K562 (cell line): ENCODE data around the gene KIF26B. TPM values are rescaled to one million over a fixed set of nuclear protein-coding genes. Genes with fewer than 3 reads are reported as not detected.

Source experiments
- ATAC-seq: fragments of 200-7000 bp; cut with Tn5 transposase; 3 replicates; pipeline ENCODE4 v1.9.1; 2020; ENCODE audit warnings: moderate library complexity
- BruUV-seq: library from RNA; stranded (reverse); fragments of 400-500 nt; replicated peaks from 2 replicates; lab custom pipeline; 2021; lab: Mats Ljungman, UMichigan
- CTCF ChIA-PET: fragments of 300-600 bp; formaldehyde crosslinking; extraction: SDS; loops from one replicate; lab custom pipeline; 2021; ENCODE audit warnings: low intra/inter-chr PET ratio; lab: Yijun Ruan, JAX
- POLR2A ChIA-PET: fragments of 300-600, 350-650 bp; sonication (Branson Sonifier 250); formaldehyde crosslinking; extraction: SDS; loops from one replicate; lab custom pipeline; 2021; ENCODE audit warnings: antibody characterized with exemption, inconsistent platforms; lab: Yijun Ruan, JAX
- DNase-seq, 4 experiments: peaks; one replicate each; pipeline versions ENCODE4 v3.0.0 to v3.0.0-alpha.2; 2011 to 2018; ENCODE audit warnings: low spot score in 3 of 4, mixed read lengths in 3 of 4; ENCODE audit errors: extremely low read depth in 1 of 4
- FAIRE-seq: peaks from 2 replicates; lab custom pipeline; 2011; peaks lifted over from hg19 to GRCh38; lab: Jason Lieb, UNC
- H2AFZ ChIP-seq: 2 replicates; pipeline ENCODE4 v1.6.0; 2011; ENCODE audit warnings: low read depth, low read length, control low read depth, inconsistent platforms
- H3K27ac ChIP-seq: fragments of 200-600 bp; 3 replicates; pipeline ENCODE4 v1.8.0; 2011; ENCODE audit warnings: low read depth, mild to moderate bottlenecking, control low read depth, inconsistent platforms, low read length, moderate library complexity, mixed read lengths; ENCODE audit errors: extremely low read depth
- H3K27me3 ChIP-seq, 2 experiments: fragments of 300-600 bp in 1 of 2; 2 replicates in 1 of 2; 3 replicates in 1 of 2; pipeline versions ENCODE4 v1.6.0 to v1.8.0; 2011; ENCODE audit warnings: inconsistent platforms in 2 of 2, low read length in 2 of 2, mild to moderate bottlenecking in 1 of 2, mixed read lengths in 1 of 2, moderate library complexity in 1 of 2; ENCODE audit not compliant: control insufficient read depth in 2 of 2, insufficient read depth in 2 of 2
- H3K36me3 ChIP-seq: fragments of 300-600 bp; 3 replicates; pipeline ENCODE4 v1.8.0; 2011; ENCODE audit warnings: mild to moderate bottlenecking, low read length, inconsistent platforms; ENCODE audit not compliant: control insufficient read depth, insufficient read depth
- H3K4me1 ChIP-seq, 2 experiments: fragments of 200-600 bp in 1 of 2; replicated peaks in 1 of 2; 2 replicates in 1 of 2; 3 replicates in 1 of 2; pipeline versions ENCODE4 v1.5.1 to v1.8.0; 2011; ENCODE audit warnings: inconsistent platforms in 2 of 2, low read length in 2 of 2, mild to moderate bottlenecking in 1 of 2, mixed read lengths in 1 of 2, moderate library complexity in 1 of 2; ENCODE audit not compliant: control insufficient read depth in 2 of 2, insufficient read depth in 2 of 2
- H3K4me2 ChIP-seq: 2 replicates; pipeline ENCODE4 v1.6.1; 2011; ENCODE audit warnings: low read length, control low read depth, inconsistent platforms, mixed read lengths; ENCODE audit not compliant: insufficient read depth
- H3K4me3 ChIP-seq: fragments of 200-600 bp; sonication (generic), shearing (Covaris generic); 2 replicates; pipeline ENCODE4 v1.5.1; 2016; ENCODE audit warnings: control low read depth, inconsistent platforms
- H3K79me2 ChIP-seq: fragments of 200-600 bp; 3 replicates; pipeline ENCODE4 v1.8.0; 2011; ENCODE audit warnings: low read length, inconsistent platforms; ENCODE audit not compliant: control insufficient read depth, insufficient read depth
- H3K9ac ChIP-seq, 2 experiments: 2 replicates each; pipeline versions ENCODE4 v1.6.0 to v1.6.1; 2011; ENCODE audit warnings: low read depth in 2 of 2, low read length in 2 of 2, control low read depth in 1 of 2, inconsistent platforms in 1 of 2, mild to moderate bottlenecking in 1 of 2, mixed read lengths in 1 of 2; ENCODE audit not compliant: insufficient read depth in 1 of 2
- H3K9me1 ChIP-seq: one replicate; pipeline ENCODE4 v1.6.0; 2011; ENCODE audit warnings: inconsistent platforms, mild to moderate bottlenecking, low read length, moderate library complexity; ENCODE audit not compliant: control insufficient read depth, insufficient read depth
- H3K9me3 ChIP-seq: replicated peaks from 2 replicates; pipeline ENCODE4 v1.5.1; 2011; ENCODE audit warnings: low read depth, low read length, inconsistent platforms; ENCODE audit not compliant: control insufficient read depth, insufficient read depth
- H4K20me1 ChIP-seq: replicated peaks from 2 replicates; pipeline ENCODE4 v1.6.1; 2011; ENCODE audit warnings: low read length, inconsistent platforms, mixed read lengths; ENCODE audit not compliant: control insufficient read depth, insufficient read depth
- CHD1 ChIP-seq: fragments of 200-600 bp; sonication (generic); IDR thresholded peaks from one replicate; pipeline ENCODE4 v1.6.1; 2012; ENCODE audit warnings: mild to moderate bottlenecking, moderate library complexity, low read length, inconsistent platforms
- DDX20 ChIP-seq: fragments of 450-650 bp; IDR thresholded peaks from 2 replicates; pipeline ENCODE4 v1.6.1; 2016; ENCODE audit warnings: missing genetic modification characterization, low read depth, mild to moderate bottlenecking, missing compliant biosample characterization, moderate library complexity
- HNRNPH1 ChIP-seq: fragments of 200-400 bp; formaldehyde crosslinking; optimal IDR thresholded peaks from 2 replicates; pipeline ENCODE3; 2017; ENCODE audit warnings: low read depth, mild to moderate bottlenecking, low read length, moderate library complexity
- ILK ChIP-seq: fragments of 450-650 bp; IDR thresholded peaks from 2 replicates; pipeline ENCODE4 v1.6.1; 2016; ENCODE audit warnings: missing genetic modification characterization, low read depth, mild to moderate bottlenecking, missing compliant biosample characterization, moderate library complexity, borderline replicate concordance
- MAFK ChIP-seq: IDR thresholded peaks from 2 replicates; pipeline ENCODE4 v1.6.1; 2011; ENCODE audit warnings: low read length, improper control_type of control experiment
- NCOA2 ChIP-seq, 2 experiments: fragments of 450-650 bp; IDR thresholded peaks; 2 replicates each; pipeline ENCODE4 v1.6.1; 2018; ENCODE audit warnings: mild to moderate bottlenecking in 2 of 2, moderate library complexity in 1 of 2; ENCODE audit not compliant: partially characterized antibody in 2 of 2
- NFYB ChIP-seq: IDR thresholded peaks from 2 replicates; pipeline ENCODE4 v1.6.1; 2011; ENCODE audit warnings: mild to moderate bottlenecking, moderate library complexity; ENCODE audit not compliant: insufficient read length; ENCODE audit errors: extremely low read depth
- NR2C1 ChIP-seq, 2 experiments: fragments of 450-650 bp; IDR thresholded peaks; 2 replicates each; pipeline ENCODE4 v1.6.1; 2017; ENCODE audit warnings: mild to moderate bottlenecking in 2 of 2, antibody characterized with exemption in 1 of 2, inconsistent platforms in 1 of 2, missing compliant biosample characterization in 1 of 2, missing genetic modification characterization in 1 of 2
- RFX5 ChIP-seq: IDR thresholded peaks from 2 replicates; pipeline ENCODE4 v1.6.1; 2011; ENCODE audit warnings: low read depth, mild to moderate bottlenecking, improper control_type of control experiment, low read length
- TAF15 ChIP-seq: fragments of 200-400 bp; formaldehyde crosslinking; IDR thresholded peaks from 2 replicates; pipeline ENCODE4 v1.6.1; 2017; ENCODE audit warnings: mild to moderate bottlenecking, low read depth, low read length, moderate library complexity
- WGBS: fragments of 100-300 bp; shearing (Covaris generic); methylation state at CpG from one replicate; pipeline ENCODE4 v1.1.6; 2016; ENCODE audit warnings: low coverage, mixed read lengths; ENCODE audit not compliant: insufficient coverage; ENCODE audit errors: missing lambda C conversion rate; 5-methylcytosine and 5-hydroxymethylcytosine counted together
- in situ Hi-C: fragments of 300-500 bp; cut with MboI; formaldehyde crosslinking; loops from 4 replicates; pipeline ENCODE4 v1.15.0; 2018; ENCODE audit warnings: inconsistent platforms, mixed read lengths
- intact Hi-C: fragments of 100-400 bp; cut with micrococcal nuclease; formaldehyde crosslinking; loops from 2 replicates; pipeline ENCODE4 v1.14.2; 2022
- polyA plus RNA-seq, 8 experiments: library from polyadenylated mRNA; depleted of rRNA in 4 of 8; stranded (reverse) in 5 of 8; unstranded in 3 of 8; fragments of >200 nt; fragmentation: Nextera tagmentation in 2 of 8; fragmentation: Illumina TruSeq in 1 of 8; extraction: Ambion mirVana in 2 of 8; extraction: Trizol in 1 of 8; gene quantifications; 2 replicates each; pipeline versions ENCODE4 v1.2.1 to v1.2.3, GENCODE V29; 2011 to 2014; ENCODE audit warnings: inconsistent platforms in 1 of 8, missing spikeins in 1 of 8
- total RNA-seq, 7 experiments: library from RNA; depleted of rRNA in 6 of 7; stranded (reverse); fragments of >200 nt in 6 of 7; fragmentation: Illumina TruSeq in 2 of 7; extraction: Trizol in 2 of 7; gene quantifications; 2 replicates each; pipeline versions ENCODE4 v1.2.1 to v1.2.3, GENCODE V29; 2011 to 2021; ENCODE audit warnings: low replicate concordance in 1 of 7
- TF ChIP-seq, protein P1 (sequence below): sonication (generic); formaldehyde crosslinking; IDR thresholded peaks from 2 replicates; pipeline ENCODE4 v1.9.0; 2022; ENCODE audit warnings: mild to moderate bottlenecking, missing genetic modification reagents

KIF26B gene
- total and polyA plus RNA-seq, 9 of the 15 experiments (the other 6 are each of a cell fraction or from before 2014, with no cell fraction given): 0.02 to 0.08 (median 0.03) TPM; not detected in 6

DNA sequence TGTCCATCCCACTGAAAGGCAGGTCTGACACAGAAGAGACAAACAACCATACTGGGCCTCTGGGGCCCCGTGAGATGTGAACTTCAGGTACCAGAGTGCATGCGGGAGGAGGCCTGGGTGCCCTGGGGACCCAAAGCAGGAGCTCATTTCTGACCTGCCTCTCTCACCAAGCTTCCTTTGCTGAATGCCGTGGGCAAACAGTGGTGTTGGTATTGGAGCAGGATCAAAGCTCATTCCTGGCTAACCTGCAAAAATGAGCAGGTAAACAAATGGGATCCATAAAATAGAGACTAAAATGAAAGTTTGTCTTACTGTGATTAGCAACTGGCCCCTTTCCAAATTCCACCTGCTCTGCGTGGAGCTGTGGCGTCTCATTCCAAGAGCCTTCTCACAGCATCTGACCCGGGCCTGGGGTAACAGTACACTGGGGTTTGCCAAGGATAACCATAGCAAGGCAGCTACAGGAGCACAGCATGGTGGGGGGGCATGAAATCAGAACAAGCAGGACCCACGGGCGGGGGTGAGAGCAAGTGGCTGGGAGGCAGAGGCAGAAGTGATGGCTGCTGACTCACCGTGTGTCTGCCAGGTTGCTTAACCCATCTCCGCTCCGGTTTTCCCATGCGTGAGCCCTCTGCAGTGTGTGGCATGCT lies 103.6 kb downstream of the KIF26B start:
- Histone ChIP-seq H3K4me1 (no peaks in the 10 kb centered on the region), H3K27ac (no peak overlapping the region), H3K36me3 (no peaks in the 10 kb centered on the region), H2AFZ (no peak overlapping the region), H4K20me1 (no peaks in the 10 kb centered on the region), H3K4me3 (no peak overlapping the region), H3K9me1 (no peaks in the 10 kb centered on the region), H3K4me2 (no peak overlapping the region), H3K27me3 (peaks cover 44 to 64% of the 10 kb centered on the region in 2 experiments), H3K79me2 (no peaks in the 10 kb centered on the region), H3K9me3 (no peaks in the 10 kb centered on the region), H3K9ac (no peak overlapping the region)
- FAIRE-seq (no peak), ATAC-seq (no peak), DNase-seq (no peak)
- in situ Hi-C loops: no loop called here
- CTCF ChIA-PET: no interaction called here
- intact Hi-C loops: no loop called here
- TF ChIP-seq HNRNPH1 (no peak), RFX5 (no peak), TAF15 (no peak), NFYB (no peak), ILK (tag) (no peak), NCOA2 (IDR thresholded peaks at IDR 0.05; ENCODE audit: partially characterized antibody in 2 of 2) (no peak), MAFK (no peak), NR2C1 (IDR thresholded peaks at IDR 0.05) (no peak), NR2C1 (tag; IDR thresholded peaks at IDR 0.05) (no peak), CHD1 (no peak), DDX20 (tag) (no peak)
- TF ChIP-seq, protein P1, sequence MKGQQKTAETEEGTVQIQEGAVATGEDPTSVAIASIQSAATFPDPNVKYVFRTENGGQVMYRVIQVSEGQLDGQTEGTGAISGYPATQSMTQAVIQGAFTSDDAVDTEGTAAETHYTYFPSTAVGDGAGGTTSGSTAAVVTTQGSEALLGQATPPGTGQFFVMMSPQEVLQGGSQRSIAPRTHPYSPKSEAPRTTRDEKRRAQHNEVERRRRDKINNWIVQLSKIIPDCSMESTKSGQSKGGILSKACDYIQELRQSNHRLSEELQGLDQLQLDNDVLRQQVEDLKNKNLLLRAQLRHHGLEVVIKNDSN: no peak
- WGBS: under 1% methylated on average over 12 of the region's 12 CpGs
- POLR2A ChIA-PET: interaction anchor here (0.6 to 1.4 kb wide), 4 partner anchors 13 to 1540 kb away, joined by 3 to 4 read pairs (median 4); no protein-coding TSS in a partner anchor
- no TSS peak for BruUV-seq
